ENCODE results near the gene UQCRC1. TPM values are rescaled to one million over a fixed set of nuclear protein-coding genes. Genes with fewer than 3 reads are reported as not detected.
A peak's percentile ranks its signal among the peaks of the same experiment; 100 is the strongest.

UQCRC1 gene
- polyA plus RNA-seq, 3 donors = 326 to 409 (median 350) TPM

DNA sequence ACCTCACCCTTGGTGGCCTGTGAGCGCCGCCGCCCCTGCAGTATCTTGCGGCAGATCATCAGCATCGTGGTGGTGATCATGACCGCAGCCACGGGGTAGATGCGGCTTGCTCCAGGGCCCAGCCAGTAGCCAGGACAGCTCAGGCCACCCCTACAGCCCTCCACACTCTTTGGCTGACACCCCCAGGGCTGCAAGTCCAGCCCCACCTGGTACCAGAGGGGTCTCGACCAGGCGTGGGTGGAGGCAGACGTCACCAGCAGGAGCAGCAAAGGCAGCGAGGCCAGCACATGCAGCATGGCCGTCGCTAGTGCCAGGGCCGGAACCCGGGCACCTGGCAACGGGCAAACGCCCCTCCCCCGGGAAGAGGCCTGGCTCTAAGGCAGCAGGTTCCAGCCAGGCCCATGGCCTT, 12.0 kb upstream of the UQCRC1 start, which contains the start of gene TMEM89:
Gene TMEM89, minus strand, starts transcription at position 309 of the 409 bp plus-strand sequence. Its CDS starts 13 bp downstream, at position 296.
- H3K4me3 Mint-ChIP-seq = no peak within 1 kb of the TSS
- intact Hi-C loops (cut with micrococcal nuclease) = no loop called here
- peaks cover 19 to 27% of the 10 kb centered on the region in 2 donors for H3K36me3 Mint-ChIP-seq
- Histone ChIP-seq H3K4me3 (replicated peaks in 1 of 3; ENCODE audit: low read depth in 2 of 3, low read length in 3 of 3) (no peak within 1 kb of the TSS), H3K4me2 (replicated peaks; ENCODE audit: extremely low read depth, low read length, poor library complexity, severe bottlenecking) (no peak within 1 kb of the TSS), H3K27me3 (ENCODE audit: control insufficient read depth in 2 of 2, insufficient read depth in 2 of 2, low read length in 2 of 2) (no peaks in the 10 kb centered on the region), H3K4me1 (ENCODE audit: control insufficient read depth in 1 of 2, insufficient read depth in 2 of 2, low read length in 2 of 2) (no peaks in the 10 kb centered on the region), H3K36me3 (replicated peaks in 1 of 2; ENCODE audit: control insufficient read depth in 1 of 2, insufficient read depth in 2 of 2, low read length in 2 of 2) (peaks cover 16 to 25% of the 10 kb centered on the region in 2 donors), H3K27ac (ENCODE audit: low read depth in 1 of 2, low read length in 2 of 2) (no peak within 1 kb of the TSS), H3K79me2 (ENCODE audit: insufficient read depth, low read length) (no peaks in the 10 kb centered on the region), H4K20me1 (ENCODE audit: insufficient read depth, low read length) (no peaks in the 10 kb centered on the region), H3K9ac (ENCODE audit: insufficient read depth, low read length, poor library complexity, severe bottlenecking) (no peak within 1 kb of the TSS), H2AFZ (ENCODE audit: insufficient read depth, low read depth, low read length, poor library complexity, severe bottlenecking) (no peak within 1 kb of the TSS), H3K9me3 (replicated peaks in 1 of 2; ENCODE audit: control insufficient read depth in 1 of 2, insufficient read depth in 1 of 2, low read length in 2 of 2) (peaks cover 22 to 34% of the 10 kb centered on the region in 2 donors)
- DNase-seq = no peak
- peaks cover 0 to 4% (median 2%) of the 10 kb centered on the region in 3 donors for H3K27me3 Mint-ChIP-seq (ENCODE audit: low read depth in 3 of 3)
- TF ChIP-seq, protein P1, sequence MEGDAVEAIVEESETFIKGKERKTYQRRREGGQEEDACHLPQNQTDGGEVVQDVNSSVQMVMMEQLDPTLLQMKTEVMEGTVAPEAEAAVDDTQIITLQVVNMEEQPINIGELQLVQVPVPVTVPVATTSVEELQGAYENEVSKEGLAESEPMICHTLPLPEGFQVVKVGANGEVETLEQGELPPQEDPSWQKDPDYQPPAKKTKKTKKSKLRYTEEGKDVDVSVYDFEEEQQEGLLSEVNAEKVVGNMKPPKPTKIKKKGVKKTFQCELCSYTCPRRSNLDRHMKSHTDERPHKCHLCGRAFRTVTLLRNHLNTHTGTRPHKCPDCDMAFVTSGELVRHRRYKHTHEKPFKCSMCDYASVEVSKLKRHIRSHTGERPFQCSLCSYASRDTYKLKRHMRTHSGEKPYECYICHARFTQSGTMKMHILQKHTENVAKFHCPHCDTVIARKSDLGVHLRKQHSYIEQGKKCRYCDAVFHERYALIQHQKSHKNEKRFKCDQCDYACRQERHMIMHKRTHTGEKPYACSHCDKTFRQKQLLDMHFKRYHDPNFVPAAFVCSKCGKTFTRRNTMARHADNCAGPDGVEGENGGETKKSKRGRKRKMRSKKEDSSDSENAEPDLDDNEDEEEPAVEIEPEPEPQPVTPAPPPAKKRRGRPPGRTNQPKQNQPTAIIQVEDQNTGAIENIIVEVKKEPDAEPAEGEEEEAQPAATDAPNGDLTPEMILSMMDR (IDR thresholded peaks at IDR 0.05) = no peak
- H3K4me1 Mint-ChIP-seq = no peaks in the 10 kb centered on the region
- peaks cover 17 to 44% (median 32%) of the 10 kb centered on the region in 7 donors for H3K9me3 Mint-ChIP-seq
- H3K27ac Mint-ChIP-seq = no peak within 1 kb of the TSS
- 98% methylated on average over 19 of the region's 19 CpGs for WGBS (ENCODE audit: insufficient coverage)

DNA sequence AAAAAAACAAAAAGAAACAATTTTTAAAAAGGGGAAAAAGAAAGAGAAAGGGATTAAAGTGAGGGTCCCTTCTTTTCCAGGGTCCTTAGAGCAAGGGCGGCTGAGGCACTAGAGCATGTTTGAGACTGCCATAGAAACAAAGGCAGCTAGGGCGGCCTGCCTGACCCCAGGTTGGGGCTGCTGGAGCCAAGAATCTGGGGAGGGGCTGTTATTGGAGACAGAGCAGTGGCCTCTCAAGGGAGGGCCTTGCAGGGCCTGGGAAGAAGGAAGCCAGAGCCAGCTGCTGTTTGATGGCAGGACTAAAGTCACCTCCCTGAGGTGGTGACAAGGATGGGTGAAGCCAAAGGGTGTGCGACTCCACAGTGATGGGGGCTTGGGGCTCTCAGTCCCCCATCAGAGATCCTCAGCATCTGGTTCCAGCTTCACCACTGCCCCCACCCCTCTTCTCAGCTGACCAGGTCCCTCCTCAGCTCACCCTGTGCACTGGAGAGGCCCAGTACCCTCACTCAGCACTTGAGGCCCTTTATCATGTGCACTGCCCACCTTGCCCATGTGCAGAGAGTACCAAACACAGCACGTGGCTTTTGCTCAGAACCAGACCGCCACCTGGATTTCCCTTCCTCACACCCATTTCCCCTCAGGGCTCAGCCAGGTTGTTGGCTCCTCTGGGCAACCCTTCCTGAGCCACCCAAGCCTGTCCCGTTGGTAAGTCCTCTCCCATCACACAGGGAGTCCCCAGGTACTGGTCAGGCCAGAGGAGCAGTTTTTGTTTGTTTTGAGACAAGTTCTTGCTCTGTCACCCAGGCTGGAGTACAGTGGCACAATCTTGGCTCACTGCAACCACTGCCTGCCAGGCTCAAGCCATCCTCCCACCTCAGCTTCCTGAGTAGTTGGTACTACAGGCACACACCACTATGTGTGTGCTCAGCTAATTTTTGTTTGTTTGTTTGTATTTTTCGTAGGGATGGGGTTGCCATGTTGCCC, 10.4 kb upstream of the UQCRC1 start:
- no peak overlapping the region for H3K9ac ChIP-seq (ENCODE audit: insufficient read depth, low read length, poor library complexity, severe bottlenecking)
- WGBS (ENCODE audit: insufficient coverage) = 87% methylated on average over 6 of the region's 7 CpGs
- no peaks in the 10 kb centered on the region for H3K79me2 ChIP-seq (ENCODE audit: insufficient read depth, low read length)
- Mint-ChIP-seq H3K27ac (peak overlapping the region in 1 of 7 donors; percentile 62), H3K9me3 (peaks cover 17 to 50% (median 37%) of the 10 kb centered on the region in 7 donors), H3K4me3 (no peak overlapping the region), H3K27me3 (ENCODE audit: low read depth in 3 of 3) (peaks cover 0 to 2% (median 2%) of the 10 kb centered on the region in 3 donors), H3K4me1 (no peaks in the 10 kb centered on the region), H3K36me3 (peaks cover 3 to 11% of the 10 kb centered on the region in 2 donors)
- no peak overlapping the region for H2AFZ ChIP-seq (ENCODE audit: insufficient read depth, low read depth, low read length, poor library complexity, severe bottlenecking)
- intact Hi-C loops (cut with micrococcal nuclease) = no loop called here
- peaks cover 1 to 3% of the 10 kb centered on the region in 2 donors for H3K4me1 ChIP-seq (ENCODE audit: control insufficient read depth in 1 of 2, insufficient read depth in 2 of 2, low read length in 2 of 2)
- no peak for DNase-seq
- H3K27me3 ChIP-seq (ENCODE audit: control insufficient read depth in 2 of 2, insufficient read depth in 2 of 2, low read length in 2 of 2) = no peaks in the 10 kb centered on the region
- H3K9me3 ChIP-seq (replicated peaks in 1 of 2; ENCODE audit: control insufficient read depth in 1 of 2, insufficient read depth in 1 of 2, low read length in 2 of 2) = peaks cover 22 to 38% of the 10 kb centered on the region in 2 donors
- peaks cover under 1 to 9% of the 10 kb centered on the region in 2 donors for H3K36me3 ChIP-seq (replicated peaks in 1 of 2; ENCODE audit: control insufficient read depth in 1 of 2, insufficient read depth in 2 of 2, low read length in 2 of 2)
- no peak overlapping the region for H3K4me2 ChIP-seq (replicated peaks; ENCODE audit: extremely low read depth, low read length, poor library complexity, severe bottlenecking)
- no peaks in the 10 kb centered on the region for H4K20me1 ChIP-seq (ENCODE audit: insufficient read depth, low read length)
- no peak overlapping the region for H3K4me3 ChIP-seq (replicated peaks in 1 of 3; ENCODE audit: low read depth in 2 of 3, low read length in 3 of 3)
- TF ChIP-seq, protein P1 (IDR thresholded peaks at IDR 0.05) = no peak
- H3K27ac ChIP-seq (ENCODE audit: low read depth in 1 of 2, low read length in 2 of 2) = no peak overlapping the region
